ENCODE results near the gene THAP8. TPM values are rescaled to one million over a fixed set of nuclear protein-coding genes. Genes with fewer than 3 reads are reported as not detected.
"Not testable (repeated sequence)": the region's sequence is repeated elsewhere in the genome, so short reads cannot be mapped to it uniquely, and the experiment has no call there.

The THAP8 gene
- total and polyA plus RNA-seq, 10 of the 15 experiments (the other 5 are each of a cell fraction or from before 2014, with no cell fraction given), result 0.24 to 4.4 (median 2.6) TPM

DNA sequence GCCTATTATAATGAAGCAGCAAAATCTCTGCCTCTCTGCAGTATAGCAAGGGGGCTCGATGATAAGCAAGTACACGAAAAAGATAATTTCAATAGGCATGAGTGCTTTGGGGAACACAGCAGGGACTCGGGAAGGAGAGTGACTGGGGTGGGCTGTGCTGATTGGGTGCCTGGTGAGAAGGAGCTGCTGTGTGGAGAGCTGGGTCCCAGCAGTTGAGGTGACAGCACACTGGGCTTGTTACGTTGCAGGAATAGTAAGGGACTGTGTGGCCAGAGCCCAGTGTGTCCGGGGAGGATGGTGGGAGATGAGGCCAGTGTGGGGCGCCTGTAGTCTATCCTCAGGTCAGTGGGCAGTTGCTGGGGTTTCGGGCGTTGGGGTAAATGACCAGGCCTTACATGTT, 18.0 kb upstream of the THAP8 start:
- BruUV-seq (replicated peaks), result no TSS peak
- CTCF ChIA-PET, result no interaction called here
- ATAC-seq, result no peak
- H3K9me3 ChIP-seq (replicated peaks; ENCODE audit: control insufficient read depth, insufficient read depth, low read length), result no peaks in the 10 kb centered on the region
- no peak overlapping the region for H3K4me3 ChIP-seq
- intact Hi-C loops (cut with micrococcal nuclease; ENCODE audit: unreplicated experiment) (no loop called here), in situ Hi-C loops (cut with MboI) (no loop called here)
- H3K79me2 ChIP-seq (ENCODE audit: control insufficient read depth, insufficient read depth, low read length), result no peaks in the 10 kb centered on the region
- no peak overlapping the region for H3K9ac ChIP-seq (ENCODE audit: control insufficient read depth, insufficient read depth, low read length)
- FAIRE-seq, result no peak
- no peak overlapping the region for H3K27ac ChIP-seq (ENCODE audit: control insufficient read depth, insufficient read depth)
- WGBS (ENCODE audit: insufficient coverage, insufficient replicate concordance, low lambda C conversion rate, missing lambda C conversion rate), result 98% methylated on average over 8 of the region's 8 CpGs
- TF ChIP-seq NR2C2 (IDR thresholded peaks at IDR 0.05; ENCODE audit: borderline replicate concordance, control insufficient read depth, insufficient read length, low read depth) (no peak), WRNIP1 (IDR thresholded peaks at IDR 0.05; ENCODE audit: borderline replicate concordance, low read depth, low read length) (no peak), SUZ12 (IDR thresholded peaks at IDR 0.05; ENCODE audit: unreplicated experiment) (no peak), ZNF274 (IDR thresholded peaks at IDR 0.05; ENCODE audit: insufficient read depth, insufficient read length) (no peak), RAD51 (IDR thresholded peaks at IDR 0.05) (no peak), GATAD2B (conservative IDR thresholded peaks at IDR 0.05; ENCODE audit: low read depth) (no peak), SIN3A (IDR thresholded peaks at IDR 0.05; ENCODE audit: low read depth, low read length) (no peak), ETV6 (conservative IDR thresholded peaks at IDR 0.05 in 1 of 2, IDR thresholded peaks at IDR 0.05 in 1 of 2; ENCODE audit: borderline replicate concordance in 1 of 2, low read depth in 1 of 2) (no peak), FOXM1 (IDR thresholded peaks at IDR 0.05; ENCODE audit: low read depth, low read length) (no peak), TCF12 (IDR thresholded peaks at IDR 0.05; ENCODE audit: low read depth, low read length) (no peak)
- TF ChIP-seq, protein P1, sequence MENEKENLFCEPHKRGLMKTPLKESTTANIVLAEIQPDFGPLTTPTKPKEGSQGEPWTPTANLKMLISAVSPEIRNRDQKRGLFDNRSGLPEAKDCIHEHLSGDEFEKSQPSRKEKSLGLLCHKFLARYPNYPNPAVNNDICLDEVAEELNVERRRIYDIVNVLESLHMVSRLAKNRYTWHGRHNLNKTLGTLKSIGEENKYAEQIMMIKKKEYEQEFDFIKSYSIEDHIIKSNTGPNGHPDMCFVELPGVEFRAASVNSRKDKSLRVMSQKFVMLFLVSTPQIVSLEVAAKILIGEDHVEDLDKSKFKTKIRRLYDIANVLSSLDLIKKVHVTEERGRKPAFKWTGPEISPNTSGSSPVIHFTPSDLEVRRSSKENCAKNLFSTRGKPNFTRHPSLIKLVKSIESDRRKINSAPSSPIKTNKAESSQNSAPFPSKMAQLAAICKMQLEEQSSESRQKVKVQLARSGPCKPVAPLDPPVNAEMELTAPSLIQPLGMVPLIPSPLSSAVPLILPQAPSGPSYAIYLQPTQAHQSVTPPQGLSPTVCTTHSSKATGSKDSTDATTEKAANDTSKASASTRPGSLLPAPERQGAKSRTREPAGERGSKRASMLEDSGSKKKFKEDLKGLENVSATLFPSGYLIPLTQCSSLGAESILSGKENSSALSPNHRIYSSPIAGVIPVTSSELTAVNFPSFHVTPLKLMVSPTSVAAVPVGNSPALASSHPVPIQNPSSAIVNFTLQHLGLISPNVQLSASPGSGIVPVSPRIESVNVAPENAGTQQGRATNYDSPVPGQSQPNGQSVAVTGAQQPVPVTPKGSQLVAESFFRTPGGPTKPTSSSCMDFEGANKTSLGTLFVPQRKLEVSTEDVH (IDR thresholded peaks at IDR 0.05; ENCODE audit: low read depth, partially characterized antibody), result no peak
- TF ChIP-seq, protein P2, sequence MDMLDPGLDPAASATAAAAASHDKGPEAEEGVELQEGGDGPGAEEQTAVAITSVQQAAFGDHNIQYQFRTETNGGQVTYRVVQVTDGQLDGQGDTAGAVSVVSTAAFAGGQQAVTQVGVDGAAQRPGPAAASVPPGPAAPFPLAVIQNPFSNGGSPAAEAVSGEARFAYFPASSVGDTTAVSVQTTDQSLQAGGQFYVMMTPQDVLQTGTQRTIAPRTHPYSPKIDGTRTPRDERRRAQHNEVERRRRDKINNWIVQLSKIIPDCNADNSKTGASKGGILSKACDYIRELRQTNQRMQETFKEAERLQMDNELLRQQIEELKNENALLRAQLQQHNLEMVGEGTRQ (IDR thresholded peaks at IDR 0.05; ENCODE audit: borderline replicate concordance, low read depth, low read length), result no peak
- SMC1A ChIA-PET (ENCODE audit: uncharacterized antibody, unreplicated experiment), result no interaction called here
- peaks cover 6 to 16% of the 10 kb centered on the region in 2 experiments; a peak in 3 of 4 replicates for H3K36me3 ChIP-seq (ENCODE audit: control insufficient read depth in 2 of 2, insufficient read depth in 2 of 2, low read length in 1 of 2)
- no peak overlapping the region for H2AFZ ChIP-seq (ENCODE audit: control insufficient read depth, low read depth, low read length)
- no peaks in the 10 kb centered on the region for H4K20me1 ChIP-seq (ENCODE audit: control insufficient read depth, insufficient read depth)
- POLR2A ChIA-PET, result no interaction called here
- no peaks in the 10 kb centered on the region for H3K27me3 ChIP-seq (replicated peaks in 1 of 2; ENCODE audit: control insufficient read depth in 2 of 2, insufficient read depth in 2 of 2, low read length in 1 of 2)
- no peaks in the 10 kb centered on the region for H3K4me1 ChIP-seq (ENCODE audit: control insufficient read depth, insufficient read depth, low read length)
- DNase-seq (ENCODE audit: low read depth, low spot score), result no peak
- H3K4me2 ChIP-seq (ENCODE audit: control insufficient read depth, insufficient read depth), result no peak overlapping the region
- RAD21 ChIA-PET (ENCODE audit: unreplicated experiment), result no interaction called here

DNA sequence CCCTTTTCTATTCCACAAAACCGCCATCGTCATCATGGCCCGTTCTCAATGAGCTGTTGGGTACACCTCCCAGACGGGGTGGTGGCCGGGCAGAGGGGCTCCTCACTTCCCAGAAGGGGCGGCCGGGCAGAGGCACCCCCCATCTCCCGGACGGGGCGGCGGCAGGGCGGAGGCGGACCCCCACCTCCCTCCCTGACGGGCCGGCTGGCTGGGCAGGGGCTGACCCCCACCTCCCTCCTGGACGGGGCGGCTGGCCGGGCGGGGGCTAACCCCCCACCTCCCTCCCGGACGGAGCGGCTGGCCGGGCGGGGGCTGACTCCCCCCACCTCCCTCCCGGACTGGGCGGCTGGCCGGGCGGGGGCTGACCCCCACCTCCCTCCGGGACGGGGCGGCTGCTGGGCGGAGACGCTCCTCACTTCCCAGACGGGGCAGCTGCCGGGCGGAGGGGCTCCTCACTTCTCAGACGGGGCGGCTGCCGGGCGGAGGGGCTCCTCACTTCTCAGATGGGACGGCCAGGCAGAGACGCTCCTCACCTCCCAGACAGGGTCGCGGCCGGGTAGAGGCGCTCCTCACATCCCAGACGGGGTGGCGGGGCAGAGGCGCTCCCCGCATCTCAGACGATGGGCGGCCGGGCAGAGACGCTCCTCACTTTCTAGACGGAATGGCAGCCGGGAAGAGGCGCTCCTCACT, 14.9 kb upstream of the THAP8 start:
- SMC1A ChIA-PET (ENCODE audit: uncharacterized antibody, unreplicated experiment); BruUV-seq (replicated peaks); in situ Hi-C loops (cut with MboI); CTCF ChIA-PET; H3K27me3 ChIP-seq (replicated peaks in 1 of 2; ENCODE audit: control insufficient read depth in 2 of 2, insufficient read depth in 2 of 2, low read length in 1 of 2); FAIRE-seq; POLR2A ChIA-PET; H3K9me3 ChIP-seq (replicated peaks; ENCODE audit: control insufficient read depth, insufficient read depth, low read length); DNase-seq (ENCODE audit: low read depth, low spot score); H3K4me1 ChIP-seq (ENCODE audit: control insufficient read depth, insufficient read depth, low read length); H4K20me1 ChIP-seq (ENCODE audit: control insufficient read depth, insufficient read depth); H2AFZ ChIP-seq (ENCODE audit: control insufficient read depth, low read depth, low read length); H3K9ac ChIP-seq (ENCODE audit: control insufficient read depth, insufficient read depth, low read length); H3K4me3 ChIP-seq; ATAC-seq; H3K79me2 ChIP-seq (ENCODE audit: control insufficient read depth, insufficient read depth, low read length); intact Hi-C loops (cut with micrococcal nuclease; ENCODE audit: unreplicated experiment); H3K4me2 ChIP-seq (ENCODE audit: control insufficient read depth, insufficient read depth); H3K27ac ChIP-seq (ENCODE audit: control insufficient read depth, insufficient read depth); RAD21 ChIA-PET (ENCODE audit: unreplicated experiment): not testable (repeated sequence)
- peaks cover 7 to 31% of the 10 kb centered on the region in 2 experiments; a peak in 3 of 4 replicates for H3K36me3 ChIP-seq (ENCODE audit: control insufficient read depth in 2 of 2, insufficient read depth in 2 of 2, low read length in 1 of 2)
- WGBS (ENCODE audit: insufficient coverage, insufficient replicate concordance, low lambda C conversion rate, missing lambda C conversion rate), result 97% methylated on average over 18 of the region's 57 CpGs
